RKO (cell line): ENCODE data around the gene ZNF816.
"Not testable (repeated sequence)": the region's sequence is repeated elsewhere in the genome, so short reads cannot be mapped to it uniquely, and the experiment has no call there.

Experiments
- DNase-seq: peaks from one replicate; pipeline ENCODE4 v3.0.0-alpha.2; 2016; ENCODE audit warnings: low spot score

Gene ZNF816

GRCh38 chr19:52959613-52960295 lies 2.9 kb downstream of the ZNF816 start:
- DNase-seq: no peak

- no peak for DNase-seq
Measured at GRCh38 chr19:52957591-52957990, 5.1 kb downstream of the ZNF816 start.

- no peak for DNase-seq
Measured at GRCh38 chr19:52956917-52957316, 5.8 kb downstream of the ZNF816 start.

GRCh38 chr19:52949422-52949821 lies 13.3 kb downstream of the ZNF816 start:
- DNase-seq: no peak

- no peak for DNase-seq
Measured at GRCh38 chr19:52948025-52948770, 14.5 kb downstream of the ZNF816 start.

- peak; percentile 79 for DNase-seq
Measured at GRCh38 chr19:52946322-52947310, 16.1 kb downstream of the ZNF816 start.

- DNase-seq: no peak
Measured at GRCh38 chr19:52945652-52946321, 16.9 kb downstream of the ZNF816 start.

GRCh38 chr19:52944703-52945493 lies 17.8 kb downstream of the ZNF816 start:
- not testable (repeated sequence) for DNase-seq

- DNase-seq: no peak
Measured at GRCh38 chr19:52943884-52944643, 18.6 kb downstream of the ZNF816 start.

- DNase-seq: no peak
Measured at GRCh38 chr19:52943134-52943883, 19.4 kb downstream of the ZNF816 start.

GRCh38 chr19:52942386-52943133 lies 20.1 kb downstream of the ZNF816 start:
- peak; percentile 97 for DNase-seq

- DNase-seq: peak; percentile 40
Measured at GRCh38 chr19:52941941-52942385, 20.7 kb downstream of the ZNF816 start.

- not testable (repeated sequence) for DNase-seq
Measured at GRCh38 chr19:52941523-52941922, 21.2 kb downstream of the ZNF816 start.

GRCh38 chr19:52940905-52941304 lies 21.8 kb downstream of the ZNF816 start:
- DNase-seq: not testable (repeated sequence)

- DNase-seq: no peak
Measured at GRCh38 chr19:52938761-52939160, 23.9 kb downstream of the ZNF816 start.

GRCh38 chr19:52936954-52937325 lies 25.7 kb downstream of the ZNF816 start:
- no peak for DNase-seq

GRCh38 chr19:52936151-52936953 lies 26.3 kb downstream of the ZNF816 start:
- DNase-seq: no peak

- no peak for DNase-seq
Measured at GRCh38 chr19:52935434-52935833, 27.2 kb downstream of the ZNF816 start.
